Activated CD4-positive, alpha-beta T cell treated with anti-CD3 and anti-CD28 coated beads for 1 hour (primary cell): Measurements from ENCODE around the gene GRIK1.

Source experiments
- DNase-seq: peaks from one replicate; pipeline ENCODE4 v3.0.0-alpha.2; 2020

GRIK1 gene

GRCh38 chr21:29904359-29905282, 35.2 kb downstream of the GRIK1 start:
- no peak for DNase-seq

GRCh38 chr21:29896884-29897283, 42.9 kb downstream of the GRIK1 start:
- DNase-seq = no peak

- no peak for DNase-seq
Measured at GRCh38 chr21:29893687-29894086, 46.1 kb downstream of the GRIK1 start.

- no peak for DNase-seq
Measured at GRCh38 chr21:29892379-29892778, 47.4 kb downstream of the GRIK1 start.

GRCh38 chr21:29888437-29888836, 51.4 kb downstream of the GRIK1 start:
- no peak for DNase-seq

GRCh38 chr21:29887313-29888009, 52.3 kb downstream of the GRIK1 start:
- DNase-seq = no peak

GRCh38 chr21:29885491-29885890, 54.3 kb downstream of the GRIK1 start:
- DNase-seq = no peak

- no peak for DNase-seq
Measured at GRCh38 chr21:29875873-29876272, 63.9 kb downstream of the GRIK1 start.

GRCh38 chr21:29875036-29875716, 64.6 kb downstream of the GRIK1 start:
- no peak for DNase-seq

- DNase-seq = no peak
Measured at GRCh38 chr21:29873908-29874307, 65.9 kb downstream of the GRIK1 start.

- no peak for DNase-seq
Measured at GRCh38 chr21:29870814-29871213, 69.0 kb downstream of the GRIK1 start.

- no peak for DNase-seq
Measured at GRCh38 chr21:29867796-29868195, 72.0 kb downstream of the GRIK1 start.

- DNase-seq = no peak
Measured at GRCh38 chr21:29860346-29860745, 79.5 kb downstream of the GRIK1 start.

- DNase-seq = no peak
Measured at GRCh38 chr21:29857150-29857549, 82.6 kb downstream of the GRIK1 start.

- no peak for DNase-seq
Measured at GRCh38 chr21:29854795-29855194, 85.0 kb downstream of the GRIK1 start.

GRCh38 chr21:29851611-29852010, 88.2 kb downstream of the GRIK1 start:
- DNase-seq = no peak

- peak; percentile 8 for DNase-seq
Measured at GRCh38 chr21:29849735-29850176, 90.0 kb downstream of the GRIK1 start.

GRCh38 chr21:29843804-29844203, 96.0 kb downstream of the GRIK1 start:
- no peak for DNase-seq

- DNase-seq = no peak
Measured at GRCh38 chr21:29834617-29835016, 105.2 kb downstream of the GRIK1 start.

- DNase-seq = no peak
Measured at GRCh38 chr21:29832217-29832616, 107.6 kb downstream of the GRIK1 start.

- no peak for DNase-seq
Measured at GRCh38 chr21:29829564-29830275, 110.1 kb downstream of the GRIK1 start.

GRCh38 chr21:29827647-29828046, 112.1 kb downstream of the GRIK1 start:
- no peak for DNase-seq

GRCh38 chr21:29827236-29827635, 112.6 kb downstream of the GRIK1 start:
- DNase-seq = no peak
